Measurements from ENCODE around the gene LRRC8E. TPM values are rescaled to one million over a fixed set of nuclear protein-coding genes. Genes with fewer than 3 reads are reported as not detected.
A peak's percentile ranks its signal among the peaks of the same experiment; 100 is the strongest.
"Not testable (repeated sequence)": the region's sequence is repeated elsewhere in the genome, so short reads cannot be mapped to it uniquely, and the experiment has no call there.

The LRRC8E gene
- total RNA-seq, 1 donor from 2014 or later = 4.3 TPM

DNA sequence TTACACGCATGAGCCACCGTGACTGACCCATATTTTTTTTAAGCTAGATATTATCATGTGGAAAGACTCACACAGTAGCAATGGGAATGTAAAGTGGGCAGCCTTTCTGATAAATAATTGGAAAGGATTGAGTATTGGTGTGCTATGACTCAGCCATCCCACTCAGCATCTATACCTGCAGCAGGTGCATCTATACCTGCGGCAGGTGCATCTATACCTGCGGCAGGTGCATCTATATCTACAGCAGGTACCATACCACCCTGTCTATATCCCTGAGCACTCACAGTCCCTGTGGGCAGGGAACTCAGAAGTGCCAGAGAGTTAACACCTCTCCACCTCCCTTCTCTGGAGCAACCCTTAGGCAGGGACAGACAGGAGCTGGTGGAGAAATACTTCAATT is 5.2 kb upstream of the LRRC8E start:
- TF ChIP-seq, protein P1, sequence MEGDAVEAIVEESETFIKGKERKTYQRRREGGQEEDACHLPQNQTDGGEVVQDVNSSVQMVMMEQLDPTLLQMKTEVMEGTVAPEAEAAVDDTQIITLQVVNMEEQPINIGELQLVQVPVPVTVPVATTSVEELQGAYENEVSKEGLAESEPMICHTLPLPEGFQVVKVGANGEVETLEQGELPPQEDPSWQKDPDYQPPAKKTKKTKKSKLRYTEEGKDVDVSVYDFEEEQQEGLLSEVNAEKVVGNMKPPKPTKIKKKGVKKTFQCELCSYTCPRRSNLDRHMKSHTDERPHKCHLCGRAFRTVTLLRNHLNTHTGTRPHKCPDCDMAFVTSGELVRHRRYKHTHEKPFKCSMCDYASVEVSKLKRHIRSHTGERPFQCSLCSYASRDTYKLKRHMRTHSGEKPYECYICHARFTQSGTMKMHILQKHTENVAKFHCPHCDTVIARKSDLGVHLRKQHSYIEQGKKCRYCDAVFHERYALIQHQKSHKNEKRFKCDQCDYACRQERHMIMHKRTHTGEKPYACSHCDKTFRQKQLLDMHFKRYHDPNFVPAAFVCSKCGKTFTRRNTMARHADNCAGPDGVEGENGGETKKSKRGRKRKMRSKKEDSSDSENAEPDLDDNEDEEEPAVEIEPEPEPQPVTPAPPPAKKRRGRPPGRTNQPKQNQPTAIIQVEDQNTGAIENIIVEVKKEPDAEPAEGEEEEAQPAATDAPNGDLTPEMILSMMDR (IDR thresholded peaks at IDR 0.05; ENCODE audit: unreplicated experiment) = no peak
- no peak for DNase-seq (ENCODE audit: low spot score in 2 of 2, unreplicated experiment in 2 of 2)
- Mint-ChIP-seq H3K27ac (no peak overlapping the region), H3K4me1 (no peaks in the 10 kb centered on the region), H3K36me3 (no peaks in the 10 kb centered on the region), H3K9me3 (no peaks in the 10 kb centered on the region), H3K4me3 (no peak overlapping the region), H3K27me3 (ENCODE audit: low read depth) (peaks cover 5% of the 10 kb centered on the region)

DNA sequence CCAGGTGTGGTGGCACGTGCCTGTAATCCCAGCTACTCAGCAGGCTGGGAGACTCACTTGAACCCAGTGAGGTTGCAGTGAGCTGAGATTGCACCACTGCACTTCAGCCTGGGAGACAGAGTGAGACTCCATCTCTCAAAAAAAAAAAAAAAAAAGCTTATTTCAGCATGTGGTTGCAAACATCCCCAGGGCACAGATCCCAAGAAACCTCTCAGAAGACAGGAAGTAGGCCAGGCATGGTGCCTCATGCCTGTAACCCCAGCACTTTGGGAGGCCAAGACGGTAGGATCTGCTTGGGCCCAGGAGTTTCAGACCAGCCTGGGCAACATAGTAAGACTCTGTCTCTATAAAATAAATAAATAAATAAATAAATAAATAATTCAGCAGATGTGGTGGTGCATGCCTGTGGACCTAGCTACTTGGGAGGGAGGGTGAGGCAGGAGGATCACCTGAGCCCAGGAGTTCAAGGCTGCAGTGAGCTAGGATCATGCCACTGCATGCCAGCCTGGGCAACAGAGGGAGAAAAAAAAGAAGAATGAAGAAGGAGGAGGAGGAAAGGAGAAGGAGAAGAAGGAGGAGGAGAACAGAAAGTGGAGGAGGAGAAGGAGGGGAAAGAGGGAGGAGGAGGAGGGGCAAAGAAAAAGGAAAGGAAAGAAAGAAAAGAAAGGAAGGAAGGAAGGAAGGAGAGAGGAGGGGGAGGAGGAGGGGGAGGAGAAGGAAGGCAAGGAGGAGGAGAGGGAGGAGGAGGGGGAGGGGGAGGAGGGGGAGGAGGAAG is 4.3 kb upstream of the LRRC8E start:
- TF ChIP-seq, protein P1 (IDR thresholded peaks at IDR 0.05; ENCODE audit: unreplicated experiment) = no peak
- no peak for DNase-seq (ENCODE audit: low spot score in 2 of 2, unreplicated experiment in 2 of 2)
- peaks cover 3% of the 10 kb centered on the region for H3K4me1 Mint-ChIP-seq
- peaks cover 5% of the 10 kb centered on the region for H3K27me3 Mint-ChIP-seq (ENCODE audit: low read depth)
- no peaks in the 10 kb centered on the region for H3K9me3 Mint-ChIP-seq
- H3K36me3 Mint-ChIP-seq = no peaks in the 10 kb centered on the region
- H3K4me3 Mint-ChIP-seq = no peak overlapping the region
- H3K27ac Mint-ChIP-seq = no peak overlapping the region

DNA sequence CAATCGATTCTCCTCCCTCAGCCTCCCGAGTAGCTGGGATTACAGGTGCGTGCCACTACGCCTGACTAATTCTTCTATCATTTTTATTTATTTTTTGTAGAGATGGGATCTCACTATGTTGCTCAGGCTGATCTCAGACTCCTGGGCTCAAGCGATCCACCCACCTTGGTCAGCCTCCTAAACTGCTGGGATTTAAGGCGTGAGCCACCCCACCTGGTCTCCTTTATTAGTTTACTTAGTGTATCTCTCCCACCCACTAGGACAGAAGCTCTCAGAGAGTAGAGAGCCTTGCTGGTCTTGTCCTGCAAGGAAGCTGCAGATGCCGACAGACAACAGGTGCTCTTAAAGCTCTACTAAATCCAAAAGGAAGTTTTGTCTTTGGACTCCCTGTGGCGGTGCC is 2.5 kb upstream of the LRRC8E start:
- Mint-ChIP-seq H3K9me3 (no peaks in the 10 kb centered on the region), H3K36me3 (no peaks in the 10 kb centered on the region), H3K27me3 (ENCODE audit: low read depth) (peaks cover 5% of the 10 kb centered on the region), H3K4me3 (no peak overlapping the region), H3K4me1 (peaks cover 3% of the 10 kb centered on the region), H3K27ac (no peak overlapping the region)
- TF ChIP-seq, protein P1 (IDR thresholded peaks at IDR 0.05; ENCODE audit: unreplicated experiment) = no peak
- no peak for DNase-seq (ENCODE audit: low spot score in 2 of 2, unreplicated experiment in 2 of 2)

DNA sequence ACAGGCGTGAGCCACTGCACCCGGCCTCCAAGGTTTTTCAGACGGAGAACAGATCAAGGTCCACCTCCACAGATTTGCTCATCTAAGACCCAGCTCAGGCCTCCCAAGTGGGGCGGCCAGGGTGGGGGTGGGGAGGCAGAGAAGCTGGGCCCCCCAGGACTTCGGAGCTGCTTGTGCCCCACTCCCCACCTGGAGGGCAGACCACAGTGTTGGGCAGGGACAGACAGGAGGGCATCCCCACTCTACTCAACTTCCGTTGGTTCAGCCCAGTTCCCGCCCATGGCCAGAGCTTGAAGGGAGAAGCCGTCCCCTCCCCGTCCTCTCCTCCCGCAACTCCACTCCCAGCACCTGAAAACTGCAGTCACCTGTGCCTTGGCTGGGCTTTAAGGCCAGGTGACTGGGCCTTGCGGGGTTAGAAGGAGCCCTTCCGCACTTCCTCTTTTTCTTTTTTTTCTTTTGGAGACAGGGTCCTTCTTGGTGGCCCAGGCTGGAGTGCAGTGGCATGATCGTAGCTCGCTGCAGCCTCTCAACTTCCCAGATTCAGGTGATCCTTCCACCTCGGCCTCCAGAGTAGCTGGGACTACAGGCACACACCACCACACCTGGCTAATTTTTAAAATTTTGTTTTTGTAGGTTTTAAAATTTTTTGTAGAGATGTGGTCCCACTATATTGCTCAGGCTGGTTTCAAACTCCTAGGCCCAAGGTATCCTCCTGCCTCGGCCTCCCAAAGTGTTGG is 734 bp upstream of the LRRC8E start:
- Mint-ChIP-seq H3K9me3 (no peaks in the 10 kb centered on the region), H3K27ac (no peak overlapping the region), H3K4me3 (peak overlapping the region; percentile 37), H3K27me3 (ENCODE audit: low read depth) (peaks cover 5% of the 10 kb centered on the region), H3K36me3 (no peaks in the 10 kb centered on the region), H3K4me1 (peaks cover 3% of the 10 kb centered on the region)
- TF ChIP-seq, protein P1 (IDR thresholded peaks at IDR 0.05; ENCODE audit: unreplicated experiment) = no peak
- no peak for DNase-seq (ENCODE audit: low spot score in 2 of 2, unreplicated experiment in 2 of 2)

DNA sequence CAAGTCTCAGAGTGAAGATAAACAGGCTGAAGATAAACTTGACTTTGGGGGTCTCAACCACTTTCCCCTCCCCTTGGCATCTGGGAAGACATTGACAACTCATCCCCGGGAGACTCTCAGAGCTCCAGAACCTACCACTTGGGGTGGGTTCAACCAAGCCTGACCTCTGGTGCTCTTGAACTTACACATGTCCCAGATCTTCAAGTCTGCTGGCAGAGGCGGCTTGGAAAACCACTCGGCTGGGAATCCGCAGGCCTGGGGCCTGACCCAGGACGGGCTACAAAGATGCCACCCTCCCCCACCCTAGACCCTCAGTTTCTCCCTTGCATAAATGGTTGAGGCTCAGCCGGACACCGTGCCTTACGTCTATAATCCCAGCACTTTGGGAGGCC is 512 bp downstream of the LRRC8E start:
- Mint-ChIP-seq H3K36me3 (no peaks in the 10 kb centered on the region), H3K27ac (no peak overlapping the region), H3K9me3 (no peaks in the 10 kb centered on the region), H3K4me1 (peaks cover 3% of the 10 kb centered on the region), H3K4me3 (peak overlapping the region; percentile 54), H3K27me3 (ENCODE audit: low read depth) (peaks cover 5% of the 10 kb centered on the region)
- TF ChIP-seq, protein P1 (IDR thresholded peaks at IDR 0.05; ENCODE audit: unreplicated experiment) = no peak
- DNase-seq (ENCODE audit: low spot score in 2 of 2, unreplicated experiment in 2 of 2) = no peak

DNA sequence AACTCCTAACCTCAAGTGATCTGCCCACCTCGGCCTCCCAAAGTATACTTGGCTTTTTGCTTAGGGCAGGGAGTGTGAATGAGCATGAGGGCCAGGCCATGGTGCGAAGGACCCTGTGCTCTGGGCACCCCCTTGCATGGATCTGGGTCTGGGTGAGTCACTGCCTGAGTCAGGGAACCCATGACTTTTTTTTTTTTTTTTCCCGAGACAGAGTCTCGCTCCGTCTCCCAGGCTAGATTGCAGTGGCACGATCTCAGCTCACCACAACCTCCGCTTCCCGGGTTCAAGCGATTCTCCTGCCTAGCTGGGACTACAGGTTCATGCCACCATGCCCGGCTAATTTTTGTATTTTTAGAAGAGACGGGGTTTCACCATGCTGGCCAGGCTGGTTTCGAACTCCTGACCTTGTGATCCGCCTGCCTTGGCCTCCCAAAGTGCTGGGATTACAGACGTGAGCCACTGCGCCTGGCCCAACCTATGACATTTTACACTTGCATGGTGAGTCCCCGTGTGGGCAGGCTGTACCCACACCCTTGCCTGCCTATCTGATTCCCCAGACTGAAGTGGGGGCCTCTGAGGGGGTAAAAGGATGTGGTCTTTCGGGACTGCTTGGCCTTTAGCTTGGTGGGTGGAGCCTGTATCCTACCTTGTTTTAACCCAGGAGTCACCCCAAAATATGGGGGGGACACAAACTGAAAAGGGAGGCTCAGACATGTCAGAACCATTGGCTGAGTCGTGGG is 5.2 kb downstream of the LRRC8E start:
- not testable (repeated sequence) for H3K4me1 Mint-ChIP-seq; H3K27ac Mint-ChIP-seq; H3K4me3 Mint-ChIP-seq; H3K9me3 Mint-ChIP-seq; H3K27me3 Mint-ChIP-seq (ENCODE audit: low read depth); H3K36me3 Mint-ChIP-seq; DNase-seq (ENCODE audit: low spot score in 2 of 2, unreplicated experiment in 2 of 2)

All from mesothelial cell of epicardium (in vitro differentiated cells).